Fibroblast of villous mesenchyme (primary cell): ENCODE measurements around the gene TAF11L12. TPM values are rescaled to one million over a fixed set of nuclear protein-coding genes. Genes with fewer than 3 reads are reported as not detected.
"Not testable (repeated sequence)": the region's sequence is repeated elsewhere in the genome, so short reads cannot be mapped to it uniquely, and the experiment has no call there.

ENCODE experiments used
- DNase-seq: peaks from one replicate; pipeline ENCODE4 v3.0.0-alpha.2; 2010; ENCODE audit warnings: low read depth
- H3K4me3 ChIP-seq: 2 replicates; pipeline ENCODE4 v1.5.1; 2011; ENCODE audit warnings: low read depth, mild to moderate bottlenecking, low read length
- CTCF ChIP-seq: IDR thresholded peaks from 2 replicates; pipeline ENCODE4 v1.5.1; 2012; ENCODE audit warnings: low read depth, mild to moderate bottlenecking, low read length; ENCODE audit not compliant: insufficient read depth
- small RNA-seq: library from RNA; depleted of rRNA; stranded (forward); fragments of <200 nt; gene quantifications from one replicate; pipeline ENCODE3, GENCODE V24; 2012
- total RNA-seq: library from RNA; depleted of rRNA; stranded (reverse); fragments of >200 nt; gene quantifications from 2 replicates; pipeline ENCODE4 v1.2.3, GENCODE V29; 2012

The TAF11L12 gene
- total RNA-seq, 1 donor, result not detected

GRCh38 chr5:17620627-17621026 is 10.4 kb downstream of the TAF11L12 start:
- no peak overlapping the region for H3K4me3 ChIP-seq
- no peak for TF ChIP-seq CTCF
- DNase-seq, result no peak

- no peak for DNase-seq
- no peak for TF ChIP-seq CTCF
- H3K4me3 ChIP-seq, result no peak overlapping the region
Measured at GRCh38 chr5:17625686-17626085, 15.5 kb downstream of the TAF11L12 start.

- DNase-seq, result not testable (repeated sequence)
Measured at GRCh38 chr5:17631788-17632187, 21.6 kb downstream of the TAF11L12 start, which contains the start of gene TAF11L13. Gene TAF11L13 (plus strand): TSS chr5:17632088.

GRCh38 chr5:17634160-17634559 is 24.0 kb downstream of the TAF11L12 start, which contains the start of gene TAF11L14:
Gene TAF11L14 (plus strand): TSS chr5:17634460.
- DNase-seq, result no peak
- H3K4me3 ChIP-seq, result no peak within 1 kb of the TSS
- TF ChIP-seq CTCF, result no peak

More at GRCh38 chr5:17631788-17632187, 21.6 kb downstream of the TAF11L12 start, which contains the start of gene TAF11L13:
- not testable (repeated sequence) for H3K4me3 ChIP-seq

- DNase-seq, result not testable (repeated sequence)
Measured at GRCh38 chr5:17649232-17649631, 39.0 kb downstream of the TAF11L12 start.

GRCh38 chr5:17655201-17655759 is 45.1 kb downstream of the TAF11L12 start:
- H3K4me3 ChIP-seq, DNase-seq: not testable (repeated sequence)

More at GRCh38 chr5:17649232-17649631, 39.0 kb downstream of the TAF11L12 start:
- not testable (repeated sequence) for H3K4me3 ChIP-seq

GRCh38 chr5:17655921-17656320 is 45.7 kb downstream of the TAF11L12 start:
- H3K4me3 ChIP-seq, result no peak overlapping the region
- TF ChIP-seq CTCF, result no peak
- DNase-seq, result no peak

Small RNAs within 50 kb of the gene (small RNA-seq; reads per million reads assigned to genes)
- gene AC233724.1, result not detected
- not detected for gene AC233724.2
- not detected for gene AC233724.3
- gene AC233724.4, result not detected
- not detected for gene AC233724.6
- not detected for gene AC233724.7

Other genes with a start within 250 kb of the TAF11L12 start
- not detected in 2 replicates for gene TAF11L2, start 112.2 kb upstream of the TAF11L12 start, total RNA-seq
- gene TAF11L3, start 92.0 kb upstream of the TAF11L12 start, total RNA-seq, result not detected in 2 replicates
- not detected in 2 replicates for gene TAF11L4, start 88.6 kb upstream of the TAF11L12 start, total RNA-seq
- not detected in 2 replicates for gene TAF11L5, start 85.2 kb upstream of the TAF11L12 start, total RNA-seq
- not detected in 2 replicates for gene TAF11L6, start 81.7 kb upstream of the TAF11L12 start, total RNA-seq
- not detected in 2 replicates for gene TAF11L7, start 24.6 kb upstream of the TAF11L12 start, total RNA-seq
- not detected in 2 replicates for gene TAF11L8, start 19.4 kb upstream of the TAF11L12 start, total RNA-seq
- not detected in 2 replicates for gene TAF11L9, start 16.0 kb upstream of the TAF11L12 start, total RNA-seq
- gene TAF11L10, start 12.6 kb upstream of the TAF11L12 start, total RNA-seq, result not detected in 2 replicates
- gene TAF11L11, start 6.2 kb upstream of the TAF11L12 start, total RNA-seq, result not detected in 2 replicates
- gene TAF11L13, start 21.7 kb downstream of the TAF11L12 start, total RNA-seq, result not detected in 2 replicates
- gene TAF11L14, start 24.1 kb downstream of the TAF11L12 start, total RNA-seq, result not detected in 2 replicates